NCI-H1930 (cell line): ENCODE data around the gene TASP1.

Experiments used
- DNase-seq, 2 experiments: peaks; one replicate each; lab custom pipeline; 2025; lab: John Stamatoyannopoulos, UW

TASP1 gene

GRCh38 chr20:13344671-13345070 lies 294.1 kb downstream of the TASP1 start:
- DNase-seq, result no peak

GRCh38 chr20:13342469-13343242 lies 296.1 kb downstream of the TASP1 start:
- no peak for DNase-seq

- no peak for DNase-seq
Observed at GRCh38 chr20:13341737-13342393, 296.9 kb downstream of the TASP1 start.

GRCh38 chr20:13340088-13340487 lies 298.6 kb downstream of the TASP1 start:
- DNase-seq, result no peak
